Measurements from ENCODE around the gene LGR6.

DNA sequence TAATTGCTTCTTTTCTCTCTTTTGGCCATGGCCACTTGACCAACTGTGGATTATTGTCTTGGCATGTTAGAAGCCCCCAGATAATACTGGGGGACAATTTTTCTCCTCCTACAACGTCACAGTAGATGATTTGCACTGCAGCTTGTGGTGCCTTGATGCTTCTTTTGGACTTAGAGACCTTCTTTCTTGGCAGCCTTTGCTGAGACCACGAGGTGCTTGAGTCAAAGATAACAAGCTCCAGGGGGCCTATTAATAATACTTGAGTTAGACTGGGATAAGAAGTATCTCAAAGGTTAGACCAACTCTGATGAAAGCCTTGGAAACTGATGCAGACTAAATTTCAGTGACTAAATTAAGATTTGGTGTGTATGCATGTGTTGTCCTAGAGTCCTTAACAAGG lies 158.1 kb downstream of the LGR6 start:
- TF ChIP-seq SREBF1 (IDR thresholded peaks at IDR 0.05; ENCODE audit: low read length) (no peak), ZZZ3 (IDR thresholded peaks at IDR 0.05; ENCODE audit: control insufficient read depth, insufficient read length, low read depth) (no peak), CHD2 (IDR thresholded peaks at IDR 0.05; ENCODE audit: borderline replicate concordance, low read depth, low read length) (no peak), HDGF (IDR thresholded peaks at IDR 0.05) (no peak), RFX5 (IDR thresholded peaks at IDR 0.05; ENCODE audit: low read depth, low read length) (no peak), POLR2AphosphoS5 (IDR thresholded peaks at IDR 0.05; ENCODE audit: low read length) (no peak), DPF2 (IDR thresholded peaks at IDR 0.05) (no peak), TCF12 (IDR thresholded peaks at IDR 0.05; ENCODE audit: low read depth, low read length) (no peak), POLR2A (IDR thresholded peaks at IDR 0.05; ENCODE audit: low read depth, low read length) (no peak), CBX3 (IDR thresholded peaks at IDR 0.05; ENCODE audit: borderline replicate concordance, low read depth) (no peak)
- TF ChIP-seq, protein P1, sequence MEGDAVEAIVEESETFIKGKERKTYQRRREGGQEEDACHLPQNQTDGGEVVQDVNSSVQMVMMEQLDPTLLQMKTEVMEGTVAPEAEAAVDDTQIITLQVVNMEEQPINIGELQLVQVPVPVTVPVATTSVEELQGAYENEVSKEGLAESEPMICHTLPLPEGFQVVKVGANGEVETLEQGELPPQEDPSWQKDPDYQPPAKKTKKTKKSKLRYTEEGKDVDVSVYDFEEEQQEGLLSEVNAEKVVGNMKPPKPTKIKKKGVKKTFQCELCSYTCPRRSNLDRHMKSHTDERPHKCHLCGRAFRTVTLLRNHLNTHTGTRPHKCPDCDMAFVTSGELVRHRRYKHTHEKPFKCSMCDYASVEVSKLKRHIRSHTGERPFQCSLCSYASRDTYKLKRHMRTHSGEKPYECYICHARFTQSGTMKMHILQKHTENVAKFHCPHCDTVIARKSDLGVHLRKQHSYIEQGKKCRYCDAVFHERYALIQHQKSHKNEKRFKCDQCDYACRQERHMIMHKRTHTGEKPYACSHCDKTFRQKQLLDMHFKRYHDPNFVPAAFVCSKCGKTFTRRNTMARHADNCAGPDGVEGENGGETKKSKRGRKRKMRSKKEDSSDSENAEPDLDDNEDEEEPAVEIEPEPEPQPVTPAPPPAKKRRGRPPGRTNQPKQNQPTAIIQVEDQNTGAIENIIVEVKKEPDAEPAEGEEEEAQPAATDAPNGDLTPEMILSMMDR (IDR thresholded peaks at IDR 0.05 in 2 of 3, conservative IDR thresholded peaks at IDR 0.05 in 1 of 3; ENCODE audit: control insufficient read depth in 2 of 3, extremely low read depth in 1 of 3, insufficient read depth in 1 of 3, low read depth in 3 of 3, low read length in 3 of 3), result no peak
- TF ChIP-seq, protein P2, sequence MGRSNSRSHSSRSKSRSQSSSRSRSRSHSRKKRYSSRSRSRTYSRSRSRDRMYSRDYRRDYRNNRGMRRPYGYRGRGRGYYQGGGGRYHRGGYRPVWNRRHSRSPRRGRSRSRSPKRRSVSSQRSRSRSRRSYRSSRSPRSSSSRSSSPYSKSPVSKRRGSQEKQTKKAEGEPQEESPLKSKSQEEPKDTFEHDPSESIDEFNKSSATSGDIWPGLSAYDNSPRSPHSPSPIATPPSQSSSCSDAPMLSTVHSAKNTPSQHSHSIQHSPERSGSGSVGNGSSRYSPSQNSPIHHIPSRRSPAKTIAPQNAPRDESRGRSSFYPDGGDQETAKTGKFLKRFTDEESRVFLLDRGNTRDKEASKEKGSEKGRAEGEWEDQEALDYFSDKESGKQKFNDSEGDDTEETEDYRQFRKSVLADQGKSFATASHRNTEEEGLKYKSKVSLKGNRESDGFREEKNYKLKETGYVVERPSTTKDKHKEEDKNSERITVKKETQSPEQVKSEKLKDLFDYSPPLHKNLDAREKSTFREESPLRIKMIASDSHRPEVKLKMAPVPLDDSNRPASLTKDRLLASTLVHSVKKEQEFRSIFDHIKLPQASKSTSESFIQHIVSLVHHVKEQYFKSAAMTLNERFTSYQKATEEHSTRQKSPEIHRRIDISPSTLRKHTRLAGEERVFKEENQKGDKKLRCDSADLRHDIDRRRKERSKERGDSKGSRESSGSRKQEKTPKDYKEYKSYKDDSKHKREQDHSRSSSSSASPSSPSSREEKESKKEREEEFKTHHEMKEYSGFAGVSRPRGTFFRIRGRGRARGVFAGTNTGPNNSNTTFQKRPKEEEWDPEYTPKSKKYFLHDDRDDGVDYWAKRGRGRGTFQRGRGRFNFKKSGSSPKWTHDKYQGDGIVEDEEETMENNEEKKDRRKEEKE (IDR thresholded peaks at IDR 0.05), result no peak
- TF ChIP-seq, protein P3, sequence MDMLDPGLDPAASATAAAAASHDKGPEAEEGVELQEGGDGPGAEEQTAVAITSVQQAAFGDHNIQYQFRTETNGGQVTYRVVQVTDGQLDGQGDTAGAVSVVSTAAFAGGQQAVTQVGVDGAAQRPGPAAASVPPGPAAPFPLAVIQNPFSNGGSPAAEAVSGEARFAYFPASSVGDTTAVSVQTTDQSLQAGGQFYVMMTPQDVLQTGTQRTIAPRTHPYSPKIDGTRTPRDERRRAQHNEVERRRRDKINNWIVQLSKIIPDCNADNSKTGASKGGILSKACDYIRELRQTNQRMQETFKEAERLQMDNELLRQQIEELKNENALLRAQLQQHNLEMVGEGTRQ (IDR thresholded peaks at IDR 0.05; ENCODE audit: borderline replicate concordance, low read depth, low read length), result no peak
